ENCODE data around the gene MYRIP.
A peak's percentile ranks its signal among the peaks of the same experiment; 100 is the strongest.

MYRIP gene

GRCh38 chr3:40291471-40291870 lies 482.1 kb downstream of the MYRIP start:
- DNase-seq (ENCODE audit: low read depth), result no peak

GRCh38 chr3:40292637-40293349 lies 483.4 kb downstream of the MYRIP start:
- no peak for DNase-seq (ENCODE audit: low read depth)

- no peak for DNase-seq (ENCODE audit: low read depth)
These were observed 485.0 kb downstream of the MYRIP start for GRCh38 chr3:40294434-40294833.

- DNase-seq (ENCODE audit: low read depth), result no peak
These were observed 488.7 kb downstream of the MYRIP start for GRCh38 chr3:40298075-40298474.

GRCh38 chr3:40299130-40299720 lies 489.8 kb downstream of the MYRIP start:
- DNase-seq (ENCODE audit: low read depth), result no peak

GRCh38 chr3:40299721-40300335 lies 490.4 kb downstream of the MYRIP start:
- no peak for DNase-seq (ENCODE audit: low read depth)

- DNase-seq (ENCODE audit: low read depth), result no peak
These were observed 493.4 kb downstream of the MYRIP start for GRCh38 chr3:40302784-40303183.

- DNase-seq (ENCODE audit: low read depth), result no peak
These were observed 494.9 kb downstream of the MYRIP start for GRCh38 chr3:40304352-40304751.

- DNase-seq (ENCODE audit: low read depth), result no peak
These were observed 496.9 kb downstream of the MYRIP start for GRCh38 chr3:40306336-40306735.

GRCh38 chr3:40307176-40307575 lies 497.8 kb downstream of the MYRIP start:
- no peak for DNase-seq (ENCODE audit: low read depth)

- DNase-seq (ENCODE audit: low read depth), result no peak
These were observed 499.5 kb downstream of the MYRIP start for GRCh38 chr3:40308725-40309417.

DNA sequence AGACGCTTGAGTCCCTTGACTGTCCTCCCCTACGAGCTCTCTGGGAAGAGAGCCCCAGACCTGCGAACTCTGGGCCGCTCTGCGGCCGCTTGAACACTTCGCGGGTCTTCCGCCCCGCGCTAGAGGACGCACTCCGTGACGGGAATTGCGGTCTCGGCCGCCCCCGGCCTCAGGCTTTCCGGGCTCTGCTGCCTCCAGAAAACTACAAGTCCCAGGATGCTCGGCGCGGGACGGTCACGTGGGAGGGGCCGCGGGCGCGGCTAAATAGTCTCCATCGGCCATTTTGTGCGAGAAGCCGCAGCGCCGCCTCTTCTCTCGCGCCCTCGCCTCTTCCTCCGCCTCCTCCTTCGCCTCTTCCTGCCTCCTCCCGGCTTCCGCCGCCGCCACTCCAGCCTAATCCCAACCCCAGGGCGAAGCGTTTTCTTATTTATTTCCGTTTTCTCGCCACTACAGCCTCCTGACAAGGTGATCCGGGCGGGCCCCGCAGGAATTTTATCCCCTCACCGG lies 500.1 kb downstream of the MYRIP start, which contains the start of gene EIF1B:
Gene EIF1B, plus strand, starts transcription at position 290 of the 507 bp plus-strand sequence. CDS start 235 bp downstream, outside the sequence.
- DNase-seq (ENCODE audit: low read depth), result peak; percentile 99
